ENCODE measurements around the gene EML6. TPM values are rescaled to one million over a fixed set of nuclear protein-coding genes. Genes with fewer than 3 reads are reported as not detected.

The EML6 gene
- total RNA-seq, 4 donors from 2014 or later, result 0.51 to 1.1 (median 0.61) TPM

GRCh38 chr2:54958717-54959371 is 235.4 kb downstream of the EML6 start:
- no peak for TF ChIP-seq CTCF (IDR thresholded peaks at IDR 0.05; ENCODE audit: low read depth)

- TF ChIP-seq CTCF (IDR thresholded peaks at IDR 0.05; ENCODE audit: low read depth), result no peak
Measured at GRCh38 chr2:54960164-54960563, 236.7 kb downstream of the EML6 start.

GRCh38 chr2:54962511-54962910 is 239.0 kb downstream of the EML6 start:
- TF ChIP-seq CTCF (IDR thresholded peaks at IDR 0.05; ENCODE audit: low read depth), result no peak

- TF ChIP-seq CTCF (IDR thresholded peaks at IDR 0.05; ENCODE audit: low read depth), result no peak
Measured at GRCh38 chr2:54962935-54963440, 239.5 kb downstream of the EML6 start.

GRCh38 chr2:54963476-54963875 is 240.0 kb downstream of the EML6 start:
- TF ChIP-seq CTCF (IDR thresholded peaks at IDR 0.05; ENCODE audit: low read depth), result no peak

GRCh38 chr2:54964271-54964670 is 240.8 kb downstream of the EML6 start:
- TF ChIP-seq CTCF (IDR thresholded peaks at IDR 0.05; ENCODE audit: low read depth), result no peak

GRCh38 chr2:54964816-54965215 is 241.4 kb downstream of the EML6 start:
- TF ChIP-seq CTCF (IDR thresholded peaks at IDR 0.05; ENCODE audit: low read depth), result no peak
